GM21390 (cell line): ENCODE results near the gene PACSIN3.

ENCODE experiments used
- ATAC-seq: cut with Tn5 transposase; IDR thresholded peaks from one replicate; pipeline ENCODE4 v1.9.1; 2021; ENCODE audit not compliant: unreplicated experiment

Gene PACSIN3

DNA sequence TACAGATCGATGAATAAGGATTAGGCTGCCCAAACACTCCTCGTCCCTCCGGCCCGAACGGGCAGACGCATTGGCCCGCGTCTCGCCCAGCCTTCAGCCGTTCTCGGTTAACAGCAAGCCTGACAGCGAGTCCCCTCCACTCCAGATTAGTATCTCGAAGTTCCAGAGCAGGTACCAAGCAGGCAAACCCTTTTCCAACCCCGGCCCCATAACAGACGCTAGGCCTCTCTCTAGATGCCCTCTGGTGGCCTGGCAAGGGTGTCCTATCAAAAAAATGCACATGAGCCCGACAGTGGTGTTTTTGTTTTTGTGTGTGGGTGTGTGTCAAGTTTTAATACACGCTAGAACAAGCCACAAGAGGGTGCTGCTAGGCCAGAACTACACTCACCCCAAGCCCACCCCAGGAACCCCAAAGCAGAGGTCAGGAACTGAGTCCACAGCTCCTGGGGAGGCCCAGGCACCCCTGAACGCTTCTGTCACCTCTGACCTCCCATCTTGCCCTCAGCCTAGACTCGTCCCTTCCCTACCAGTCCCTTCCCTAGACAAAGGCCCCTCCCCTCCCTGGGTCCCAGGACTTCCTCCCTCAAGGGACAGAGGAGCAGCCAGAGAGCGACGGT, 8.9 kb downstream of the PACSIN3 start:
- ATAC-seq: peak; percentile 47

GRCh38 chr11:47176328-47177228, 9.7 kb downstream of the PACSIN3 start, which contains the start of gene ARFGAP2:
TSS of gene ARFGAP2 (minus strand) at chr11:47176879. CDS start at chr11:47176853, 26 bp downstream.
- peak; percentile 83 for ATAC-seq

GRCh38 chr11:47175746-47176327, 10.4 kb downstream of the PACSIN3 start:
- ATAC-seq: no peak

- no peak for ATAC-seq
These were observed 13.4 kb downstream of the PACSIN3 start for GRCh38 chr11:47172740-47173336.

- ATAC-seq: no peak
These were observed 14.4 kb downstream of the PACSIN3 start for GRCh38 chr11:47171856-47172255.

- ATAC-seq: no peak
These were observed 15.0 kb downstream of the PACSIN3 start for GRCh38 chr11:47171061-47171838.

DNA sequence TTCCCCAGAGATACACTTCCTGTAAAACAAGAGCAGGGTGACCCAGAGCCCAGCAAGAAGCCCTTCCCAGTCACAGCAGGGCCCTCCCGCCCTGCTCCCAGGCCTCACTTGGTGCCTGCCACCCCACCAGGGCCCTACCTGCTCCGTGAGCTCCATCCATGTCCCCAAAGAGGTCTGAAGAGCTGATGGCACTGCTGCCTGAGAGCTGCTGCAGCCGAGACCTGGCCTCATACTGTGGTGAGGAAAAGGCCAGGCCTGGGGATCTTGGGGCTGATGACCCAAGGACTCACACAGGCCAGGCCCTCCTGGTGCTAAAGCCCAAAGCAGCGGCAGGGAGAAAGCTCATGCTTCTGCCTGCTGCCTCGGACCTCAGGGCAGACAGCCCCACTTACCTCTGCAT, 19.9 kb downstream of the PACSIN3 start:
- ATAC-seq: no peak

- ATAC-seq: no peak
These were observed 20.9 kb downstream of the PACSIN3 start for GRCh38 chr11:47165253-47165840.

GRCh38 chr11:47164321-47164720, 21.9 kb downstream of the PACSIN3 start:
- ATAC-seq: no peak

DNA sequence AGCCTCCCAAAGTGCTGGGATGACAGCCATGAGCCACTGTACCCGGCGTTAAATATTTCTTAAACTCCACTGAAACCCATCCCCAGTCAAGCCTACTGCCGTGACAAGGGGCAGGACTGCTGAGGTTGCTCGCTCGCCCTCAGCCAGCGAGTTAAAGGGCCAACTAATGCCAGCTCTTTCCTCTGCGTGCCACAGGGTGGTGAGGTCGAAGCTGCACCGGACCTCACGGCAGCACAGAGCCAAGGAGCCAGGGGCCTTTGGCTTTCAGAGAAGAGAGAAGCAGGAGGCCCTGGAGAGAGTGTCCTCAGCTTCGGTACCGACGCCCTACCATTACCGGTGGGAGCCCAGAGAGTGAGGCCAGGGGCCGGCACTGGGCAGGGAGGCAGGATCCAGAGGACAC, 22.3 kb downstream of the PACSIN3 start:
- no peak for ATAC-seq

DNA sequence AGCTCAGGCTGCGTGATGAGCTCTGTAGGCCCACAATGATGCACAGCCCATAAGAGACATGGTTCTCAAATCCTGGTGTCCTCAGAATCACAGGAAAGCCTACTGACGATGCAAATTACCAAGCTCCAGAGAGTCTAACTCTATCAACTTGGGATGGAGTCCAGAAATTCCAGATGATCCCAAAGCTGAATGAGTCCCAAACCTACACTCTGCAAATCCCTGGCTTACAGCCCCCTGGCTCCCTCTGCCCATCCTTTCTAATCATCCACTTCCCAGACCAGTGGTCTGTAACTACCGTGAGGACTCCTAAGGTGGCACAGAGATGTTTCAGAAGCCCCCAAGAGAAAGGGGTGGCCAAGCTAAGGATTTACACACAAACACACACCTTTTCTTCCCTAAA, 23.0 kb downstream of the PACSIN3 start:
- no peak for ATAC-seq

DNA sequence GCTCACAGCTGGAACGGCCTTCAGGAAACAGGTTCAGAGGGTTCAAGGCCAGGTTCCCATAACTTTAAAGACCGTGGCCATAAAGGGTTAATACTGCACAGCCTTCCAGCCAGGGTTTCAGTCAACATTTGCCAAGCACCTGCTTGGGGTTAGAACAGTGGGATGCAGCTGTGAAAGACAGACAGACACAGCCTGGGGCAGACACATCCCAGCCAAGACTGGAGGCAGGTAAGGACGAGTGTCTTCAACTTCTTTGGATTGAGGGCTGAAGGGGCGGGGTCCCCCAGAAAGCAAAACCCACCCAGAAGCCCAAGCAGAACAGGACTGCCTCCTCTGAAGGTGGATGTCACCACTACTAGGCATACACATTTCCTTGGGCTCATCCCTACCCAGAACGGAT, 23.8 kb downstream of the PACSIN3 start:
- no peak for ATAC-seq

DNA sequence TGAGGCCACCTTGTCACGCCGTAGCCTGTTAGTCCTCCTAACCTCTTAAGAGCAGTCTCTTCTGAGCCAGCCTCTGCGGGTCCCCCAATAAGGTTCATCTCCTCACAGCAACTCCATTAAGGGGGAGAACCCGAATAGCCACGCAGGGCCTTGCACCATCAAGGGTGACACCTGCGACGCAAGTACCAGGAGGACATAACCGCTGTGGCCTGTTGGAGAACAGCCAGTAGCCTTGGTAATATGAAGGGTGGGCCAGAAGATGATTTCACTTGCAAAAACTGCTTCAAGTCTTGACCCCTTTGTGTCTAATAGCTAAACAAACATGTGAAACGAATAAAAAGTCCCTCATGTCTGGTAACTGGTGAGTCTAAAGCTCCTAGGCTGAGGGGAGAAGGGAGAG, 24.3 kb downstream of the PACSIN3 start:
- ATAC-seq: no peak

DNA sequence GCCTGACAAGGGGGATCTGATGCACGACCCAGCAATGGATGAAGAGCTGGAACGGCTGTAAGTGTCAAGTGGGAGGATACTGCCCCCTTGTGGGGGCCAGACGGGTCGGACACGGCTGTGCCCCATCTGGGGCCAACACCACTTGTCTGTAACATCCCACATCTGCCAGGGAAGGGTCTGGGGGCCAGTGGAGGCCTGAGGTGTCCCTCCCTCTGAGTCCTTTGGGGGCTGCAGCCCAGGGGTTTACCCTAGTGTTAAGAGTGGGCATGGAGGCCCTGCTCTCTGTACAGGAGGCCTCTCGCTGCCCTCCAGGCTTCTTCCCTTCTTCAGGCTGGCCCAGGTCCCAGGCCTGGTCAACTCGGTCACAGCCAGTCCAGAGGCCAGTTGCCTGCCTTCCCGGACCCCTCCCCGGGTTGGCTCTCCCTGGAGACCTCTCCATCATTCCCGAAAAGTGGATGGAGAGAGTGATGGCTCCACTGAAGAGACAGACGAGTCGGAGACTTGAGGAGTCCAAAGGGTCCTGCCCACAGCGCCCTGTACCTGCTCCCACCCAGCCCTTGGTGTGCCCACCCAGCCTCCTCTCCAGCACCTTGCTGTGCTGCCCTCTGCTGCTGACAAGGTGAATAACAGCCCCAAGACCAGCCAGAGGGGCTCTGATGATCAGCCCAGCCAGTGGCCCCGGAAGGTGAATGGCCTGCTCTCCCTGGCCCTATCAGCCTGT, 24.9 kb downstream of the PACSIN3 start:
- peak; percentile 47 for ATAC-seq

GRCh38 chr11:47160753-47161133, 25.5 kb downstream of the PACSIN3 start:
- ATAC-seq: no peak

GRCh38 chr11:47158242-47158641, 28.0 kb downstream of the PACSIN3 start:
- ATAC-seq: no peak

- ATAC-seq: no peak
These were observed 28.4 kb downstream of the PACSIN3 start for GRCh38 chr11:47157805-47158204.

- no peak for ATAC-seq
These were observed 29.3 kb downstream of the PACSIN3 start for GRCh38 chr11:47156951-47157350.

- no peak for ATAC-seq
These were observed 29.9 kb downstream of the PACSIN3 start for GRCh38 chr11:47156333-47156732.

GRCh38 chr11:47155879-47156278, 30.4 kb downstream of the PACSIN3 start:
- no peak for ATAC-seq
